ENCODE results near the gene IMPACT. TPM values are rescaled to one million over a fixed set of nuclear protein-coding genes. Genes with fewer than 3 reads are reported as not detected.

IMPACT gene
- total and polyA plus RNA-seq, 7 donors: 11.7 to 24.6 (median 15.6) TPM

DNA sequence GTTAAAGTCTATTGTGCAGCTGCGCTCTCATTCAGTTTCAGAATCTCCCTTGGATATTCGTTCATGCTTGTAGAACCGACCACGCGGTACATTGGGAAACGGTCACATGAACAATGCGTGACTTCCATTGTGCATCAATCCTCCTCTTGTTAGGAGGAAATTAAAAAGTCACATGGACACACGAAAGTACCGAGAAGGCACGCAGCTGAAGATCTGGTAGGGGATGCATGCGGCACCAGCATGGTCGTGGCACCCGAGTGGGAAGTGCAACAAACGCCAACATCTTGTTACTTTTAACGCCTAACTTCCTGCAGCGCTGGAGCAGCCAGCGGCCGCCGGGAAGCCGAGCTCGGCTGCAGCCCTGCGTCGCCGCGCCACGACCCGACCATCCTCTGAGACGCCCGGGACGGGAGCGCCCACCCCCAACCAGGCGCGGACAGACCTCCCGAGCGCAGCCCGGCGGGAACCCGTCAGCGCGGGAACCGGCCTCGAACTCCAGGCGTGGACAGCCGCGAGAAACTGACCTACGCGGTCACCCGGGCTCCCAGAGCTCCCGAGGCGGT lies 29.3 kb upstream of the IMPACT start:
- TF ChIP-seq EP300 (IDR thresholded peaks at IDR 0.05) (peak in 1 of 4 donors; percentile 22), POLR2AphosphoS5 (IDR thresholded peaks at IDR 0.05) (peak in 2 of 4 donors; percentile 51 to 78), POLR2A (IDR thresholded peaks at IDR 0.05) (no peak)
- TF ChIP-seq, protein P1, sequence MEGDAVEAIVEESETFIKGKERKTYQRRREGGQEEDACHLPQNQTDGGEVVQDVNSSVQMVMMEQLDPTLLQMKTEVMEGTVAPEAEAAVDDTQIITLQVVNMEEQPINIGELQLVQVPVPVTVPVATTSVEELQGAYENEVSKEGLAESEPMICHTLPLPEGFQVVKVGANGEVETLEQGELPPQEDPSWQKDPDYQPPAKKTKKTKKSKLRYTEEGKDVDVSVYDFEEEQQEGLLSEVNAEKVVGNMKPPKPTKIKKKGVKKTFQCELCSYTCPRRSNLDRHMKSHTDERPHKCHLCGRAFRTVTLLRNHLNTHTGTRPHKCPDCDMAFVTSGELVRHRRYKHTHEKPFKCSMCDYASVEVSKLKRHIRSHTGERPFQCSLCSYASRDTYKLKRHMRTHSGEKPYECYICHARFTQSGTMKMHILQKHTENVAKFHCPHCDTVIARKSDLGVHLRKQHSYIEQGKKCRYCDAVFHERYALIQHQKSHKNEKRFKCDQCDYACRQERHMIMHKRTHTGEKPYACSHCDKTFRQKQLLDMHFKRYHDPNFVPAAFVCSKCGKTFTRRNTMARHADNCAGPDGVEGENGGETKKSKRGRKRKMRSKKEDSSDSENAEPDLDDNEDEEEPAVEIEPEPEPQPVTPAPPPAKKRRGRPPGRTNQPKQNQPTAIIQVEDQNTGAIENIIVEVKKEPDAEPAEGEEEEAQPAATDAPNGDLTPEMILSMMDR (IDR thresholded peaks at IDR 0.05): no peak
- Histone ChIP-seq H3K27me3 (no peaks in the 10 kb centered on the region), H3K4me3 (peak overlapping the region; percentile 69 to 88 (median 73)), H3K27ac (peak overlapping the region; percentile 74 to 91 (median 86)), H3K4me1 (peaks cover 0 to 13% (median 9%) of the 10 kb centered on the region in 4 donors), H3K36me3 (no peaks in the 10 kb centered on the region), H3K9me3 (no peaks in the 10 kb centered on the region)
- intact Hi-C loops (cut with DNase I): loop anchor here (1.0 to 5.0 kb wide), 3 partner anchors 29 to 955 kb away; partner anchors contain the start of genes IMPACT and ZNF521
- whole genome bisulfite sequencing, 2 donors: 0 to 1% methylated on average over 50 of the region's 50 CpGs
- DNase-seq: peak; percentile 86

DNA sequence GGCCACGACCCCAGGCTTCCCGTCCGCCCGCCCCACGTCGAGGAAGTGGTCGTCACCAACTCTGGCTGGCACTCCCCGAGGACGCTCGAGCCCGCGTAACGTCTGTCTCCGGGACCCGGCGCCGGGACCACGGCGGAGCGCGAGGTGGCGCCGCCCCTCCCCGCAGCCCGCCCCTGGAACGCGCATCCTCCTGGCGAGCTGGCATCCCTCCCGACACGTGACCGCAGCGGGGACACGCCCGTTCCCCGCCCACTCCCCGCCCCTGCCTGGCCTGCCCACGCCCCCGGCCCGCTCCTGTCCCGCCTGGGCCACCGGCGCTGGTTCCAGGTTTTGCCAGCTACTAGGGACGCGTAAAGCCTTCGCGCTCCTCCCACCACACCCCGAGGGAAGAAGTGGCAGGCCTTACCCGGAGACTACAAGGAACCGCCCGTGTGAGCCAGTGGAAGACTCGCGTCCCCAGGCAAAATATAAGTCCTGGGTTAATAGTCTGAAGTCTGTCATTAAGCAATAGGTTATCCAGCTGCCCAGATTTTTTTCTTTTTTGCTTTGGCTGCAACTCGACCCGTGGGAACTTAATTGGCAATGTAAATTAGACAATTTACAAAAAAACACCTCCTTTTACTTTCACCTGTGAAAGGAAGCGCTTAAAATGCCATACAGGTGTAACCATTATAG lies 28.6 kb upstream of the IMPACT start, which contains the start of gene OSBPL1A:
OSBPL1A (minus strand) TSS at position 131 of the 675 bp plus-strand sequence. CDS start 20,291 bp downstream, outside the sequence.
- Histone ChIP-seq H3K27ac (peak within 1 kb of the TSS; percentile 74 to 91 (median 86)), H3K36me3 (no peaks in the 10 kb centered on the region), H3K4me1 (peaks cover 0 to 13% (median 9%) of the 10 kb centered on the region in 4 donors), H3K4me3 (peak within 1 kb of the TSS; percentile 69 to 88 (median 73)), H3K27me3 (no peaks in the 10 kb centered on the region), H3K9me3 (no peaks in the 10 kb centered on the region)
- DNase-seq: peak; percentile 98
- TF ChIP-seq POLR2AphosphoS5 (IDR thresholded peaks at IDR 0.05): peak; percentile 58 to 81 (median 76)
- TF ChIP-seq EP300 (IDR thresholded peaks at IDR 0.05): peak in 1 of 4 donors; percentile 10
- TF ChIP-seq, protein P1 (IDR thresholded peaks at IDR 0.05): no peak
- 2 to 3% methylated on average over 55 of the region's 55 CpGs for WGBS, 2 donors
- intact Hi-C loops (cut with DNase I): loop anchor here (1.0 to 5.0 kb wide), 3 partner anchors 28 to 954 kb away; partner anchors contain the start of genes IMPACT and ZNF521

DNA sequence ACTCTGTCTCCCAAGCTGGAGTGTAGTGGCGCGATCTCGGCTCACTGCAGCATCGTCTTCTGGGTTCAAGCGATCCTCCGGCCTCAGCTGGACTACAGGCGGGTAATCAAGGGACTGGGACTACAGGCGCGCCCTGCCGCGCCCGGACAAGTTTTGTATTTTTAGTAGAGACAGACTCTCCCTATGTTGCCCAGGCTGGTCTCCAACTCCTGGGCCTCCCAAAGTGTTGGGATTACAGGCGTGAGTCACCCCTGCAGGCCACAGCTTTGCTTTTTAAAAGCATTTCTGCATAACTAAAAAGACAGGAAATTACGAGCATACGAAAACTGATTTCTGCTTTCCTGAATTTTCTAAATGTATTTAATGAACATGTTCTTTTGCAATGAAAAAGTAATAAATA lies 27.9 kb upstream of the IMPACT start:
- H3K27me3 ChIP-seq: no peaks in the 10 kb centered on the region
- no peak overlapping the region for H3K4me3 ChIP-seq
- WGBS, 2 donors: 80 to 92% methylated on average over 15 of the region's 15 CpGs
- intact Hi-C loops (cut with DNase I): loop anchor here (5.0 kb wide), 2 partner anchors 166 to 954 kb away; partner anchors contain the start of gene ZNF521
- H3K9me3 ChIP-seq: no peaks in the 10 kb centered on the region
- H3K36me3 ChIP-seq: no peaks in the 10 kb centered on the region
- no peak for DNase-seq
- peak overlapping the region; percentile 74 to 91 (median 86) for H3K27ac ChIP-seq
- H3K4me1 ChIP-seq: peaks cover 0 to 13% (median 9%) of the 10 kb centered on the region in 4 donors
- TF ChIP-seq POLR2AphosphoS5 (IDR thresholded peaks at IDR 0.05): no peak
- TF ChIP-seq EP300 (IDR thresholded peaks at IDR 0.05): no peak
- TF ChIP-seq POLR2A (IDR thresholded peaks at IDR 0.05): no peak
- TF ChIP-seq, protein P1 (IDR thresholded peaks at IDR 0.05): no peak

DNA sequence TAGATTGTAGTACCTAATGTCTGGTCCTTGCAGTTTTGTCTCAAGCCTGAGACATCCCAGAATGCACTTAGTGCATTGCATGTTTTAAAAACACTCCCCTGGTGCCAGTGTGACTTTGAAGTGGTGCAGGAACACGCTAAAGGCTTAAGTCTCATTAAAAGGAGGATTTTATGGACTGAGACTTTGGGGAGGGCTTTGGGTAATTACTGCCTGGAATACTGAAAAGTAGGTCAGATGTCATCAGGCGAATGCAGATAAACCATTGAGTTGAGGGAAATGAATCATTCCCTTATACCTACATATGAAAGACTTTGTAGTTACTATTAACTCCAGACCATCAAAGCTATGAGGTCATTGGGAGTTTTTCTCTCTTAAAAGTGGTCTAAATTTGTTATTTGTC lies 25.9 kb upstream of the IMPACT start:
- intact Hi-C loops (cut with DNase I): no loop called here
- Histone ChIP-seq H3K4me3 (no peak overlapping the region), H3K9me3 (no peaks in the 10 kb centered on the region), H3K27ac (no peak overlapping the region), H3K27me3 (no peaks in the 10 kb centered on the region), H3K4me1 (peaks cover 0 to 13% (median 9%) of the 10 kb centered on the region in 4 donors), H3K36me3 (no peaks in the 10 kb centered on the region)
- TF ChIP-seq EP300 (IDR thresholded peaks at IDR 0.05): no peak
- no peak for TF ChIP-seq POLR2AphosphoS5 (IDR thresholded peaks at IDR 0.05)
- TF ChIP-seq, protein P1 (IDR thresholded peaks at IDR 0.05): no peak
- TF ChIP-seq POLR2A (IDR thresholded peaks at IDR 0.05): no peak
- WGBS, 2 donors: 40 to 74% methylated on average over 2 of the region's 2 CpGs
- DNase-seq: no peak

Data from sigmoid colon (tissue), 7 donors.